NCI-H1694 (cell line): ENCODE results near the gene ATP7B.
"Not testable (repeated sequence)": the region's sequence is repeated elsewhere in the genome, so short reads cannot be mapped to it uniquely, and the experiment has no call there.

Source experiments
- DNase-seq: peaks from one replicate; lab custom pipeline; 2025; lab: John Stamatoyannopoulos, UW

The ATP7B gene

GRCh38 chr13:52006523-52007245 is 4.6 kb downstream of the ATP7B start:
- no peak for DNase-seq

DNA sequence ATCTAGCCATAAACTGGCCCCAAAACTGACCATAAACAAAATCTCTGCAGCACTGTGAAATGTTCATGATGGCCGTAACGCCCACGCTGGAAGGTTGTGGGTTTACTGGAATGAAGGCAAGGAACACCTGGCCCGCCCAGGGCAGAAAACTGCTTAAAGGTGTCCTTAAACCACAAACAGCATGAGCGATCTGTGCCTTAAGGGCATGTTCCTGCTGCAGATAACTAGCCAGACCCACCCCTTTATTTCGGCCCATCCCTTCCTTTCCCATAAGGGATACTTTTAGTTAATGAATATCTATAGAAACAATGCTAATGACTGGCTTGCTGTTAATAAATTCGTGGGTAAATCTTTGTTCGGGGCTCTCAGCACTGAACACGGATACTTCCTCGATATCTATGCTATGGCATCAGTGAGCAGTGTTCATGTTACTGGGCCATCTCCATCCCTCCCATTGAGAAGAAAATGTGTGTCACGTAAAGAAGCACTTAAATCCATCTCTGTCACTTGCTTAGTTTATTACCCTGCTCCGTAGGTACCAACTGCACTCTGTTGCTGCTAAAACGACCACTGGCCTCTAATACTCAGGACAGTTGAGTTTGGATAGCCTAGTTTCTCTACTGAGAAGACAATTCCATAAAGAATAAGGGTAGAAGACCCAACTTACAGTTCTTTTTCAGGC is 5.3 kb downstream of the ATP7B start:
- DNase-seq, result no peak

- DNase-seq, result no peak
Measured at GRCh38 chr13:52004511-52005170, 6.6 kb downstream of the ATP7B start.

GRCh38 chr13:52003541-52003940 is 7.7 kb downstream of the ATP7B start:
- peak; percentile 13 for DNase-seq

- DNase-seq, result no peak
Measured at GRCh38 chr13:52002361-52002760, 8.9 kb downstream of the ATP7B start.

DNA sequence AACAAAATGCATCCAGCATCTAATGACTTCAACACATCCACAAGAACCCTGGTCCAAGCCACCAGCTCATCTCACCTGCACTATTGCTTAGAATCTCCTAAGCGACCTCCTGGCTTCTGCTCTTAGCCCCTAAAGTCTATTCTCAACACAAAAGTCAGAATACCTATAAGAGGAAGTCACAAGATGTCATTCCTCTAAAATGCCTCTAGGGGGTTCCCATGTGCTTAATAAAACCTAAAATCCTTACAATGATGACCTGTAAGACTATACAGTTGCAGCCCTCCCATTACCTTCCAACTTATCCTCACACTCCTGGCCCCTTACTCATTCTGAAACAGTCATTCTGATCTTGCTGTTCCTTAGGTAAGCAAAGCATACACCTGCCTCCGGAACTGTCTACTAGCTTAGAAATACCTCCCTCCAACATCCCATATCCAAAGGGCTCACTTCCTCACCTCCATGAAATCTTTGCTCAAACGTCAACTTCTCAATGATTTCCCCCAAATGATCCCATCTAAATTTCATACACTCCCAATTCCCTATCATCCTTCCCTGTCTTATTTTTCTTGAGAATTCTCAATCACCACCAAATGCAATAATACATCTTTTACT is 10.0 kb downstream of the ATP7B start:
- DNase-seq, result peak; percentile 28

DNA sequence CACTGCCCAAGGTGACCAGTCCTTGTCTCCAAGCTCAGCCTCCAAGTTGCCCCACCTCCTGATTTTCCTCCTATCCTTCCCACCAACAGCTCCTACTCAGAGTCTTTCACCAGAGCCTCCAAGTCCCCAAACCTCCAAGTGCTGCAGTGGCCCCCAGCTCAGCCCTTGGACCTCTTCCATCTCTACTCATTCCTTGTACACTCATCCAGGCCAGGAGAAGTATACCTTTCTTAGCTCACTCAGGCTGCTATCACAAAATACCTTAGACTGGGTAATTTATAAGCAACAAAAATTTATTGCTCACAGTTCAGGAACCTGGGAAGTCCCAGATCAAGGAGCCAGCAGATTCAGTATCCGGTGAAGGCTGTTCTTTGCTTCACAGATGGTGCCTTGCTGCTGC is 11.3 kb downstream of the ATP7B start:
- DNase-seq, result no peak

- no peak for DNase-seq
Measured at GRCh38 chr13:51999510-51999911, 11.7 kb downstream of the ATP7B start.

DNA sequence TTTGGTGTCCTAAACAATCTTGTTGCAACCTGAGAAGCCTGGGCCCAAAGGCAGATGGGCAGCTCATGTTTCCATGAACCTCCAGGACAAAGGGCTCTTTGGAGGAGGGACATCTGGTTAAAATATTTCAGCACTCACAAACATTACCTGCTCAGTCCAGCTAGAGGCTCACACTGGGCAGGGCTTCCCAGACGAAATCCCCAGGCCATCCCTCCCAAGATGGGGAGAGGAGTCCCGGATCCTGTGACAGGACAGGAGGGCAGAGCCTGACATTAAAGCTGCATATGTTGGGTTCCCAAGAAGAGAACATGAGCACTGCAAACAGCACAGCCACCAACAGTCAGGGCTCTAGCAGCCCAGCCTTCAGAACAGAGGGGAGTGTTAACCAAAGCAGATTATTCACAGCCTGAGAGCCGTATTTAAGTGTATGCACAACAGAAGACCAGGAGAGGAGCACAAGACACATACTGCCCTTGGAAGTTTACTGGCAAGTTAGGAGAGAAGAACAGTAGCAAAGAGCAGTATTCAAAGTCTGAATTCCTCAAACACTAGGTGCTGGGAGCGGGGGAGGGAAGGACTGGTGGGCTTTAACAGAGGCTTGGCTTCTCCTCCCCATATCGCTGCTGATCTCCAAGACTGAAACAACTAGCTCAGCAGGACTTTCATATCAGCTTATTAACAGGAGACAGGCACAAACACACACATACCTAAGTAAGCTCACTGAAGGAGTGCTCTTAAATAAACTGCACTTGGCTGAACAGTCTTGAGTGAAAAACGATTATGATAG is 12.3 kb downstream of the ATP7B start:
- DNase-seq, result no peak

DNA sequence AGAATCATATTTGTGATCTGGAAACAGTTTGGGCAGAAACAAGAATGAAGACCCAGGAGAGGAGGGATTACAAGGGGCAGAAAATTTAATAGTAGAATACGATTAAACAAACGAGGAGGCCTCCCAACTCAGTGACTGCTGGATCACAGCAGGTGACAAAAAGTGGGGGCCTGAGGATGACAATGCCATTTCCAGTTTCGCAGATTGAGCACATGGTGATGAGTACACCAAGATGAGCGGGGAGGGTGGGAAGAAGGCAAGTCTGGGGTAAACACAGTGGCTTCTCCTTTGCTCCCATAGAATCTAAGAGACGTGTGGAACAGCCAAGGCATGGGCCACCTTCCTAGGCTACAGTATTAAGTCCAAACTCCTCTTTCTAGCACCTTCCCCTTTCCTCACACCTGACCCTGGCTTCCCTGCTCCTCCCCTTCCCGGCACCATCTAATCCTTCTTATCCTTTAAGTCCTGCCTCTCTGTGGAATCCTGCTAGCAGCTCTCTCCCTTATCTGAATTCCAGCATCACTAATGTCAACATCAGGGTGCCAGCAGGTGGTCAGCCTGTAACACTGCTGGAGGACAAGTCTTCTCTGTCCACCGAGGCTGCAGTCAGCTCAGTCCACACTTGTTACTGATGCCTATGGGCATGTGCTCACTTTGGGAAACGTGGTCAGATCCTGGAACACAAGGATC is 13.5 kb downstream of the ATP7B start:
- DNase-seq, result no peak

- DNase-seq, result no peak
Measured at GRCh38 chr13:51997186-51997585, 14.1 kb downstream of the ATP7B start.

- DNase-seq, result no peak
Measured at GRCh38 chr13:51996641-51997040, 14.6 kb downstream of the ATP7B start.

DNA sequence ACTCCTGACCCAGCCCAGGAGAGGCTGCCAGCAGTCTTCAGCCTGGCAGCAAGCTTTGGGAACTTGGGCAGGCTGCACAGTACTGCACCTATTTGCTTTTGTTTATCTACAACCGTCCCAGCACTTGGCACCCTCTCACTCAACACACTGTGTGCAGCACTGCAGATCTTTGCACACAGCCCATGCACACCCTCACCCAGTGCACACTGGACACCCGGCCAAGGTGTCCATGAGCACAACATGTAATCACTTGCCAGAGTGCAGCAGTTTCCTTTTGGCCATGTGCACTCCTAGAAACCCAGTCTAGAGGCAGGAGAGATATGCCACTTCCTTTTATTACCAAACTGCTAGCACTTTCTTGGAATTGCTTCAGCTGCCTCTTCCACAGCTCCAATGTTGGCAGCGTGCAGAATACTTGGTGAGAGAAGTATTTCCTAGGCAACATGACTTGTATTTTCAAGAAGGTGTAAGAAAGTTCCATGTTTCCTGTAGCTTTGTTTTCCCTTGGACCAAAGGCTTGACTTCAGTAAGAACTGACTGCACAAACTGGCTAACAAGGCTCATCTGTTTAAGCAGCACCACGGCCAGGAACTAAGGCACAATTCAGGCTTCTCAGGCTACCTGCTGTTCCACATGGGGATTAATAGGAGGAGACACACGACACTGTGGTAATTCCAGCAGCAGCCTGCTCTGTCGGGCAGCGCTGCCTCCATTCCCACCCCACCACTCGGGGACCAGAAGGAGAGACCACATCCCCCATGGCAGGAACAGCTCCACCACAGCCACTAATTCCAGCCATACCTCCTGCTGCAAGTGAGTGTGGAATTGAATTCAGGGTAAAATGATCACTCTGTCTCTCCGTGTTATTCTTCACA is 15.3 kb downstream of the ATP7B start:
- DNase-seq, result no peak

DNA sequence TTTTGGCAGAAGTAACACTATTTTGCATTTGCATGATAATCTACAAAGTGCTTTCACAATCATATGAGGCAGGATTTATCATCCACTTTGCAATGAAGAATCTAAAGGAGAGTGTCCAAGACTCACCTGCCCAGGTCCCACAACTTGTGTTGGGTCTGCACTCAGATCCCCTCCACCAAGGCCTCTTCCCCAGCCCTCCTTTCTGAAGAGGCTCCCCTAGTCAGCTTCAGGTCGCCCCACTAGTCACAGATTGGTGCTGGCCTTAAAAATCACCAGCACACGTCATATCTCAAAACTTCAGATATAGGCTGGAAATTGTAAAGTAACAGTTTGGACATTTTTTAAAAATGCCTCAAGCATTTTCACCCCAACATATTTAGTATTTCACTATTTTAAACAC is 17.5 kb downstream of the ATP7B start:
- no peak for DNase-seq

DNA sequence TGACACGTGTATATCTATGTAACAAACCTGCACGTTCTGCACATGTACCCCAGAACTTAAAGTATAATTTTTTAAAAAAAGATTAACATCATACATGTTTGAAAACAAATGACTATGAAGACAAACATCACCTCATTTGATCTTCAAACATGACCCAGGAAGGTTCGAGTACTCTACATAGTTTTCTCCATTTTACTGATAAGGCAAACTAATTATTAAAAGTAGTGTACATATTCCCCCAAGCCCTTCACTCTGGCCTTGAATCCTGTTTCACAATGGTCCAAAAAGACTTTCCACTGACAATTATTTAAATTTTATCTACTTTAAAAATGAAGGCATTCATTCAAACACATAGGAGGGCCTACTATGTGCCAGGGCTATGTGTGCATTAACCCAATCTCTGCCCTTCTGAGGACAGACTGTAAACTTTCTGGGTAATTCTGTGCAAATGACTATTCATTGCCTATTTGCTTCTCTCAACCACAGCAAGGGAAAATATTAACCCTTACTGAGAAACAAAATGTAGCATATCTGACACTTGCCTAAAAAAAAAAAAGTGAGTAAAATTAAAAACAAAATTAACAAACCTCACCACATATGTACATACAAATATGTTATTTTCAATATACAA is 22.1 kb downstream of the ATP7B start:
- no peak for DNase-seq

- DNase-seq, result not testable (repeated sequence)
Measured at GRCh38 chr13:51984904-51985303, 26.3 kb downstream of the ATP7B start.

DNA sequence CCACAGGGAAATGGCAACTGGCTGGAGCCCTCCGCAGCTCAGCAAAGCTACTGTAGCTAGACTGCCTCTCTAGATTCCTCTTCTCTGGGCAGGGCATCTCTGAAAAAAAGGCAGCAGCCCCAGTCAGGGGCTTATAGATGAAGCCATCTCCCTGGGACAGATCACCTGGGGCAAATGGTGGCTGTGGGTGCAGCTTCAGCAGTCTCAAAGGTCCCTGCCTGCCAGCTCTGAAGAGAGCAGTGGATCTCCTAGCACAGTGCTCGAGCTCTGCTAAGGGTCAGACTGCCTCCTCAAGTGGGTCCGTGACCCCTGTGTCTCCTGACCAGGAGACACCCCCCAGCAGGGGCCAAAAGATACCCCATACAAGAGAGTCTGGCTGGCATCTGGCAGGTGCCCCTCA is 28.0 kb downstream of the ATP7B start:
- DNase-seq, result not testable (repeated sequence)

DNA sequence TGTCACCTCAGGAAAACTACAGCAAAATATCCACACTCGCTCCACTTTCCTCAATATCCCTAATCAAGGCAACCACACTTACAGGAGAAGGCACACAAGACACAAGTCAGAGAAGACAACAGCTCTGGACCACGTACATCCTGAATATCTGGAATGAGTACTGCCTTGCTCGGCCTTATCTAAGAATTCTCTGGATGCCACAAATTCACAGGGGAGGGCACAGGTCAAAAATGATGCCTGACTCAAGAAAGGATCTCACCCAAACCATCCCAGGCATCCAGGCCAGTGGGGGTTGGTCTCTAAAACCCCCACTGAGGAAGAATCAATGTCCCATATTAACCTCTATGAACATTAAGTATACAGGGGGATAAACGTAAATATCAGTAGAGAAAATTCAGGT is 29.9 kb downstream of the ATP7B start:
- DNase-seq, result no peak

- no peak for DNase-seq
Measured at GRCh38 chr13:51980908-51981307, 30.3 kb downstream of the ATP7B start.
